HG03521 (cell line): ENCODE results near the gene IFRD1.
"Not testable (repeated sequence)": the region's sequence is repeated elsewhere in the genome, so short reads cannot be mapped to it uniquely, and the experiment has no call there.

Experiments used
- ATAC-seq: cut with Tn5 transposase; IDR thresholded peaks from one replicate; pipeline ENCODE4 v1.9.1; 2021; ENCODE audit warnings: mild to moderate bottlenecking, moderate library complexity; ENCODE audit not compliant: unreplicated experiment

The IFRD1 gene

DNA sequence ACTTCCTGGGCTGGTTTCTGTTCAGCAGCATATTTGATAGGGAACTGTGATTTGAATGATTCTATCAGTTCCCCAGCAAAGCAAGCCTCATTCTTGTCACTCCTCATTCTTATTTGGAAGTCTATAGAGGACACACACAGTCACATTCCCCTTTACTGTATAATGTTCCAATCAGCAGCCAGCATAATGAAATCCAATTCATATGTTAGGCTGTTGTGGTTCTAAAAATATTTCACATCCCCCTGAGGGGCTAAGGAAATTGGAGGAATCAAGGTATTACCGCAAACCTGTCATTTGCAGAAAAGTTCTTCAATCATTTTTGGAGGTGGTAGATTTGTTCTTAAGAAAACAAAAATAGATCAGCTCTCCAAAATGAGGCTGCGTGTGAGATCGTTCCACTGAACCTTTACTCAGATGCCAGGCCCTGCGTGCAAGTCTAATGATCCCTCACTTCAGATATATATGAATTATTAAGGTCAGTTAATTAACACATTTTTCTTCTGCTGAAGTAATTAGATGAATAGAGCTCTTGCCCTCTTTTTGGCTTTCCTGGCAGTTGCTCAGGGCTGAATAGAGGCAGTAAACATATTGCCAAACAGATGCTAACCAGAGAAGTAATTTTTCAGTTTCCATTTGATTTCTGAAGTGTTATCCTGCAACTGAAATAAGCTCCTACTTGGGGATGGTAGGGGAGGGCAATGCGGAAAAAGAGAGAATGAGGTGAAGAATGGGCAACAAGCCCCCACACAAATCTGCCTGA lies 62.4 kb downstream of the IFRD1 start:
- ATAC-seq, result no peak

DNA sequence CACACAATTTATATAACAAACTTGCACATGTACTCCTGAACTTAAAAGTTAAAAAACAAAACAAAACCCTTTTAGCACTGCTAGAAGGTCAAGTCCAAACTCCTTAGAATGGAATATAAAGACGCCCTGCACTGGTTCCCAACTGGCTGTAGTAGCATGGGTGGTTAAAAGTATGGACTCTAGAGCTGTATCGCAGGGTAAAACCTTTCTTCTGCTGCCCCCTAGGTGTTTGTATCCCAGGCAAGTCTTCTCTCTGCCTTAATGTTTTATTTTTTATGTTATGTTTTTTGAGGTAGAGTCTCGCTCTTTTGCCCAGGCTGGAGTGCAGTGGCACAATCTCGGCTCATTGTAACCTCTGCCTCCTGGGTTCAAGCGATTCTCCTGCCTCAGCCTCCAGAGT lies 65.7 kb downstream of the IFRD1 start:
- no peak for ATAC-seq

DNA sequence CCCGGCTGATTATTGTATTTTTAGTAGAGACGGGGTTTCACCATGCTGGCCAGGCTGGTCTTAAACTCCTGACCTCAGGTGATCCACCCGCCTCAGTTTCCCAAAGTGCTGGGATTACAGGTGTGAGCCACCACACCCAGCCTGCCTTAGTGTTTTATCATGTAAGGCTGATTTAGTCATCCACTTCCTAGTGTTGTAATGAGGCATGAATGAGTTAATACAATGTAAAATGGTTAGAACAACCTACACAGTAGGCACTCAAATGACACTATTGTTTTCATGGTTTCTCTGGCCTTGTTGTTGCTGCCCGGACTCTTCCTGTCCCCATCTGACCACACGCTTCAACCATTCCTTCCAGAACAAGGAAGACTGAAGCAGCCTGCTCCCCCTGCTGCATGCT lies 66.2 kb downstream of the IFRD1 start:
- ATAC-seq, result not testable (repeated sequence)

DNA sequence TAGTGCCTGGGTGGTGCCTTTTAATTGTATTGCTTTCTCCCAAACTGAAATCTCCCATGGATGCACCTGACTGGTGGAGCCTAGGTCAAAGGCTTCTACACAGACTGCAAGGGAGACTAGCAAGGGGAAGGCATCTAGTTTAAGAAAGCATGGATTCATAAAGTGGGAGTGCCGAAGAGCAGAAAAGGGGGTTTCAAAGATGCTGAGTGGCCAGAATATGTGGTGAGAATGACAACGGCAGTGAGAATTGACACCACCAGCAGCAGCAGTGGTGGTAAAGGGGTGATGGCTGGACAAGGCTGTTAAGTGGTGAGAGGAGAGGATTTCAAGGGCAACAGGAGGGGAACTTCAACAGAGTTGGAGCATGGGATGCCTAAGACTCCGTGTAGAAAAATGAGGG lies 67.2 kb downstream of the IFRD1 start:
- no peak for ATAC-seq

DNA sequence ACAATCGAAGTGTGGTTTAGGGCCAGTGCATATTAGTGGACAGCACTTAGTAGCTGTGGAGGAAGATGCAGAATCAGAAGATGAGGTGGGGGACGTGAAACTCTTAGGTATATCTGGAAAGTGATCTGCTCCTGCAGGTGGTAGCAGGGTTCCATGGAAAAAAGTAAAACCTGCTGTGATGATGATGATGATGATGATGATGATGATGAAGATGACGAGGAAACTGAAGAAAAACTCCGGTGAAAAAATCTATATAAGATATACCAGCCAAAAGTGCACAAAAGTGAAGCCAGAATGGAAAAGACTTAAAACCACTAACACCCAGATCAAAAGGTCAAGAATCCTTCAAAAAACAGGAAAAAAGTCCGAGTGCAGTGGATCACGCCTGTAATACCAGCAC lies 70.5 kb downstream of the IFRD1 start:
- ATAC-seq, result no peak

DNA sequence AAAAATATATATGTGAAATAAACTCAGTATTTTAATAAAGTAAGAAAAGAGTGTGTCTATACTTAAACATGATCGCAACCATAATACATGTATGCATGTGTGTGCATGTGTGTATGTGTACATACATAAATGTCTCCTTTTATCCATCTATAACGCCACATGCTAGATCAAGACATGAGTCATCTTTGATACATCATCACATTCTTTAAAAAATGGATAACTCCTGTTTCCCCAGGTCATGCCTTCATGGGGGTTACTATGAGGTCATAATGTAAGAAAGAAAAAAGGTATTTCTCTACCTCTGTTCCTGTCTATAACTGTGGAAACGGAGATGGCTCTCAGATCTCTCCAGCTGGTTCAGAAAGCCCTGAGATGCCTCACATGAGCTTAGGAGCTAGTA lies 71.7 kb downstream of the IFRD1 start:
- ATAC-seq, result no peak

DNA sequence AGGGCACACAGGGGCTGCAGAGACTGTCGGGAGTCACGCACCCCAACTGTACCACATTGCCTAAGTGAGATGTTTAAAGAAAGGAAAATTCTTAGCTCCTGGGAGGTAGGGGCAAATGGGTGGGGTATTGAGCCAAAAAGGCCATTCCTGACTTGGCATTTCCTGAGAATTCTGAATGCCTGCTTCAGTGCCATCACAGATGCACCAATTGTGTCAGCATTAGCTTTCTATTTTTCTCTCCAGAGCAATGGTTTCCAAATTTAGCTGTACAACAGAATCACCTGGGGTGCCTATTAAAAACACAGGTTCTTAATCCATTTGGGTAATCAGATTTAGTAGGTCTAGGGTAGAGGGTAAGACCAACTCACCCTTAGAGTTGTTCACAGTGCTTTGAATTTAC lies 73.6 kb downstream of the IFRD1 start:
- ATAC-seq, result no peak
